ENCODE measurements around the gene LRFN4.
A peak's percentile ranks its signal among the peaks of the same experiment; 100 is the strongest.

The LRFN4 gene

GRCh38 chr11:66858186-66858938 is 1.5 kb downstream of the LRFN4 start:
- no peak for DNase-seq (ENCODE audit: low read depth in 2 of 2)

- DNase-seq (ENCODE audit: low read depth in 2 of 2): no peak
Measured at GRCh38 chr11:66858939-66859685, 2.2 kb downstream of the LRFN4 start.

GRCh38 chr11:66859686-66860448 is 3.0 kb downstream of the LRFN4 start:
- no peak for DNase-seq (ENCODE audit: low read depth in 2 of 2)

- no peak for DNase-seq (ENCODE audit: low read depth in 2 of 2)
Measured at GRCh38 chr11:66860449-66860831, 3.6 kb downstream of the LRFN4 start.

GRCh38 chr11:66861038-66861773 is 4.3 kb downstream of the LRFN4 start:
- DNase-seq (ENCODE audit: low read depth in 2 of 2): no peak

GRCh38 chr11:66861774-66862558 is 5.1 kb downstream of the LRFN4 start:
- DNase-seq (ENCODE audit: low read depth in 2 of 2): no peak

GRCh38 chr11:66862559-66863037 is 5.7 kb downstream of the LRFN4 start:
- no peak for DNase-seq (ENCODE audit: low read depth in 2 of 2)

- no peak for DNase-seq (ENCODE audit: low read depth in 2 of 2)
Measured at GRCh38 chr11:66863428-66864125, 6.7 kb downstream of the LRFN4 start.

GRCh38 chr11:66864172-66864901 is 7.5 kb downstream of the LRFN4 start:
- no peak for DNase-seq (ENCODE audit: low read depth in 2 of 2)

- DNase-seq (ENCODE audit: low read depth in 2 of 2): no peak
Measured at GRCh38 chr11:66864924-66865697, 8.2 kb downstream of the LRFN4 start.

GRCh38 chr11:66866007-66866406 is 9.1 kb downstream of the LRFN4 start:
- DNase-seq (ENCODE audit: low read depth in 2 of 2): no peak

- no peak for DNase-seq (ENCODE audit: low read depth in 2 of 2)
Measured at GRCh38 chr11:66866511-66866986, 9.7 kb downstream of the LRFN4 start.

GRCh38 chr11:66867425-66868040 is 10.7 kb downstream of the LRFN4 start:
- no peak for DNase-seq (ENCODE audit: low read depth in 2 of 2)

GRCh38 chr11:66868082-66868725 is 11.3 kb downstream of the LRFN4 start:
- no peak for DNase-seq (ENCODE audit: low read depth in 2 of 2)

GRCh38 chr11:66868726-66869566 is 12.1 kb downstream of the LRFN4 start:
- DNase-seq (ENCODE audit: low read depth in 2 of 2): peak; percentile 77 to 81

GRCh38 chr11:66869567-66869870 is 12.7 kb downstream of the LRFN4 start:
- DNase-seq (ENCODE audit: low read depth in 2 of 2): no peak

GRCh38 chr11:66870131-66870530 is 13.3 kb downstream of the LRFN4 start:
- DNase-seq (ENCODE audit: low read depth in 2 of 2): no peak

Data from stimulated activated CD4-positive, alpha-beta T cell treated with anti-CD3 and anti-CD28 coated beads, Interleukin-15, amount 100 ng/mL, for 48 hours (primary cell).